ENCODE measurements around the gene KCNJ2. TPM values are rescaled to one million over a fixed set of nuclear protein-coding genes. Genes with fewer than 3 reads are reported as not detected.

The KCNJ2 gene
- total RNA-seq, 1 donor from 2014 or later, result 1.1 TPM

DNA sequence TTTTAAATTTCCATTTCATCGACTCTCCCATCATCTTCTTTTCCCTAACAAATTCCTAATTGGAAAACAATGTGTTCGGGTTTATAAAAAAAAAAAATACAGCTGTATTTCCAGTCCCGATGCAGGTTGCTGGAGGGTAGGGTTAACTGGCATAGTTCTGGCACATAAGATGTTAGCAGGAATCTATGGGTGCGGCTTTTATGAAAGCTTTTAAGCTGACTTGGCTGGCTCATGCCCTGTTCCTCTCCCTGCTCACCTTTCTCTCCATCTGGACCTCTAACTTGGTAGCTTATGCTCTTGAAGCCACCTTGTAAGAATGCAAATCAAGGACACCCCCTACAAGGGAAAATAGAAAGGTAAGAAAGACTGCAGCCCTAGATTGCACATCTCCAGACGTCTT, 33.2 kb upstream of the KCNJ2 start:
- Mint-ChIP-seq H3K4me3 (no peak overlapping the region), H3K9me3 (peaks cover 2% of the 10 kb centered on the region), H3K27me3 (ENCODE audit: insufficient read depth, low read depth) (peaks cover 2% of the 10 kb centered on the region), H3K4me1 (peaks cover 22% of the 10 kb centered on the region), H3K27ac (no peak overlapping the region), H3K36me3 (peaks cover 2% of the 10 kb centered on the region)
- H3K79me2 ChIP-seq (ENCODE audit: low read depth), result no peaks in the 10 kb centered on the region
- TF ChIP-seq CTCF (IDR thresholded peaks at IDR 0.05) (no peak), EZH2phosphoT487 (IDR thresholded peaks at IDR 0.05) (no peak), EZH2 (IDR thresholded peaks at IDR 0.05) (no peak)
- H3K4me1 ChIP-seq, result peaks cover 2% of the 10 kb centered on the region
- H2AFZ ChIP-seq (replicated peaks), result no peak overlapping the region
- H4K20me1 ChIP-seq (ENCODE audit: low read depth), result no peaks in the 10 kb centered on the region
- no peak for DNase-seq (ENCODE audit: low spot score)
- H3K9me3 ChIP-seq (ENCODE audit: low read depth), result no peaks in the 10 kb centered on the region
- no peaks in the 10 kb centered on the region for H3F3A ChIP-seq (ENCODE audit: low read depth)
- H3K9ac ChIP-seq, result no peak overlapping the region
- no peak overlapping the region for H3K4me3 ChIP-seq
- no peaks in the 10 kb centered on the region for H3K36me3 ChIP-seq
- H3K27ac ChIP-seq, result no peak overlapping the region
- no peak overlapping the region for H3K4me2 ChIP-seq
- H3K27me3 ChIP-seq, result no peaks in the 10 kb centered on the region

- Mint-ChIP-seq H3K36me3 (no peaks in the 10 kb centered on the region), H3K27me3 (ENCODE audit: insufficient read depth, low read depth) (peaks cover 2% of the 10 kb centered on the region), H3K27ac (peak overlapping the region; percentile 89), H3K4me3 (peak overlapping the region; percentile 13), H3K4me1 (peaks cover 22% of the 10 kb centered on the region), H3K9me3 (no peaks in the 10 kb centered on the region)
- H3K4me3 ChIP-seq, result no peak overlapping the region
- H3K4me1 ChIP-seq, result no peaks in the 10 kb centered on the region
- H4K20me1 ChIP-seq (ENCODE audit: low read depth), result no peaks in the 10 kb centered on the region
- no peaks in the 10 kb centered on the region for H3F3A ChIP-seq (ENCODE audit: low read depth)
- no peak overlapping the region for H3K27ac ChIP-seq
- no peaks in the 10 kb centered on the region for H3K79me2 ChIP-seq (ENCODE audit: low read depth)
- H3K4me2 ChIP-seq, result no peak overlapping the region
- TF ChIP-seq EZH2 (IDR thresholded peaks at IDR 0.05) (no peak), CTCF (IDR thresholded peaks at IDR 0.05) (no peak), EZH2phosphoT487 (IDR thresholded peaks at IDR 0.05) (no peak)
- H3K27me3 ChIP-seq, result no peaks in the 10 kb centered on the region
- H3K9ac ChIP-seq, result no peak overlapping the region
- peak overlapping the region; percentile 73 for H2AFZ ChIP-seq (replicated peaks)
- H3K36me3 ChIP-seq, result no peaks in the 10 kb centered on the region
- DNase-seq (ENCODE audit: low spot score), result no peak
- no peaks in the 10 kb centered on the region for H3K9me3 ChIP-seq (ENCODE audit: low read depth)
Measured at GRCh38 chr17:70137451-70138230, 31.7 kb upstream of the KCNJ2 start.

GRCh38 chr17:70138291-70138865, 31.0 kb upstream of the KCNJ2 start:
- no peak for TF ChIP-seq CTCF (IDR thresholded peaks at IDR 0.05)
- TF ChIP-seq EZH2 (IDR thresholded peaks at IDR 0.05), result no peak
- TF ChIP-seq EZH2phosphoT487 (IDR thresholded peaks at IDR 0.05), result no peak
- no peak overlapping the region for H3K27ac ChIP-seq
- peaks cover 2% of the 10 kb centered on the region for H3K27me3 Mint-ChIP-seq (ENCODE audit: insufficient read depth, low read depth)
- H3K9me3 Mint-ChIP-seq, result no peaks in the 10 kb centered on the region
- no peak overlapping the region for H3K4me3 ChIP-seq
- H3K27ac Mint-ChIP-seq, result peak overlapping the region; percentile 42
- no peaks in the 10 kb centered on the region for H3K36me3 ChIP-seq
- no peak overlapping the region for H3K4me2 ChIP-seq
- no peaks in the 10 kb centered on the region for H3K9me3 ChIP-seq (ENCODE audit: low read depth)
- H4K20me1 ChIP-seq (ENCODE audit: low read depth), result no peaks in the 10 kb centered on the region
- no peak for DNase-seq (ENCODE audit: low spot score)
- H3K9ac ChIP-seq, result no peak overlapping the region
- no peaks in the 10 kb centered on the region for H3K79me2 ChIP-seq (ENCODE audit: low read depth)
- H3F3A ChIP-seq (ENCODE audit: low read depth), result no peaks in the 10 kb centered on the region
- no peak overlapping the region for H2AFZ ChIP-seq (replicated peaks)
- no peak overlapping the region for H3K4me3 Mint-ChIP-seq
- H3K27me3 ChIP-seq, result no peaks in the 10 kb centered on the region
- no peaks in the 10 kb centered on the region for H3K36me3 Mint-ChIP-seq
- no peaks in the 10 kb centered on the region for H3K4me1 ChIP-seq
- H3K4me1 Mint-ChIP-seq, result peaks cover 22% of the 10 kb centered on the region

Measured in neural progenitor cell (in vitro differentiated cells).